ENCODE results near the gene NOP56.
A peak's percentile ranks its signal among the peaks of the same experiment; 100 is the strongest.
"Not testable (repeated sequence)": the region's sequence is repeated elsewhere in the genome, so short reads cannot be mapped to it uniquely, and the experiment has no call there.

NOP56 gene

GRCh38 chr20:2652724-2653555 lies 508 bp downstream of the NOP56 start:
- peak; percentile 32 for DNase-seq

GRCh38 chr20:2653556-2654383 lies 1.3 kb downstream of the NOP56 start:
- no peak for DNase-seq

GRCh38 chr20:2654384-2654822 lies 2.0 kb downstream of the NOP56 start:
- DNase-seq: no peak

- DNase-seq: no peak
Measured at GRCh38 chr20:2654831-2655230, 2.4 kb downstream of the NOP56 start.

GRCh38 chr20:2655331-2656116 lies 3.1 kb downstream of the NOP56 start:
- no peak for DNase-seq

- DNase-seq: no peak
Measured at GRCh38 chr20:2656471-2657117, 4.2 kb downstream of the NOP56 start.

GRCh38 chr20:2657241-2657640 lies 4.8 kb downstream of the NOP56 start:
- DNase-seq: no peak

- DNase-seq: no peak
Measured at GRCh38 chr20:2657674-2658073, 5.2 kb downstream of the NOP56 start.

GRCh38 chr20:2658414-2659354 lies 6.3 kb downstream of the NOP56 start:
- DNase-seq: no peak

- DNase-seq: no peak
Measured at GRCh38 chr20:2659547-2659946, 7.1 kb downstream of the NOP56 start.

GRCh38 chr20:2663364-2663886 lies 11.0 kb downstream of the NOP56 start:
- no peak for DNase-seq

GRCh38 chr20:2663887-2664719 lies 11.7 kb downstream of the NOP56 start, which contains the start of gene IDH3B:
IDH3B (minus strand) TSS chr20:2664216; CDS start chr20:2664188, 28 bp downstream.
- DNase-seq: peak; percentile 95

GRCh38 chr20:2671977-2672376 lies 19.5 kb downstream of the NOP56 start:
- DNase-seq: no peak

- no peak for DNase-seq
Measured at GRCh38 chr20:2672446-2672845, 20.0 kb downstream of the NOP56 start.

- DNase-seq: no peak
Measured at GRCh38 chr20:2673453-2673852, 21.0 kb downstream of the NOP56 start.

- DNase-seq: no peak
Measured at GRCh38 chr20:2680046-2680445, 27.6 kb downstream of the NOP56 start.

GRCh38 chr20:2682040-2682439 lies 29.6 kb downstream of the NOP56 start:
- not testable (repeated sequence) for DNase-seq

GRCh38 chr20:2684817-2685216 lies 32.4 kb downstream of the NOP56 start:
- not testable (repeated sequence) for DNase-seq

GRCh38 chr20:2687514-2687913 lies 35.1 kb downstream of the NOP56 start:
- no peak for DNase-seq

GRCh38 chr20:2688041-2688591 lies 35.7 kb downstream of the NOP56 start:
- DNase-seq: no peak
